ENCODE measurements around the gene POLN.

POLN gene

GRCh38 chr4:2025817-2026216 lies 216.1 kb downstream of the POLN start:
- no peak for DNase-seq

- DNase-seq, result no peak
These were observed 217.2 kb downstream of the POLN start for GRCh38 chr4:2024683-2025082.

Data from NCI-H1417 (cell line).